ENCODE data around the gene LANCL3. TPM values are rescaled to one million over a fixed set of nuclear protein-coding genes. Genes with fewer than 3 reads are reported as not detected.

LANCL3 gene
- total RNA-seq, 1 experiment from 2014 or later, result not detected

- Mint-ChIP-seq H3K9me3 (ENCODE audit: unreplicated experiment) (no peaks in the 10 kb centered on the region), H3K36me3 (ENCODE audit: insufficient read depth, unreplicated experiment) (peaks cover 5% of the 10 kb centered on the region), H3K27ac (ENCODE audit: unreplicated experiment) (no peak overlapping the region), H3K4me3 (ENCODE audit: unreplicated experiment) (no peak overlapping the region), H3K4me1 (ENCODE audit: low read depth, unreplicated experiment) (no peaks in the 10 kb centered on the region), H3K27me3 (ENCODE audit: insufficient read depth, unreplicated experiment) (no peaks in the 10 kb centered on the region)
- BruUV-seq (replicated peaks), result no TSS peak
- ChIA-PET CTCF (no interaction called here), POLR2A (no interaction called here)
- no peaks in the 10 kb centered on the region for H3K36me3 ChIP-seq (ENCODE audit: control insufficient read depth, insufficient read depth, low read length)
- H3K9me3 ChIP-seq, result no peaks in the 10 kb centered on the region
- H3K27me3 ChIP-seq (replicated peaks; ENCODE audit: control insufficient read depth, insufficient read depth, low read length), result no peaks in the 10 kb centered on the region
- DNase-seq, result no peak
- H3K4me1 ChIP-seq, result no peaks in the 10 kb centered on the region
- H3K4me3 ChIP-seq (ENCODE audit: low read depth, low read length), result no peak overlapping the region
- intact Hi-C loops (cut with micrococcal nuclease; ENCODE audit: unreplicated experiment), result no loop called here
- TF ChIP-seq CTCF (IDR thresholded peaks at IDR 0.05; ENCODE audit: insufficient read depth in 1 of 2, low read depth in 1 of 2, low read length in 1 of 2, severe bottlenecking in 1 of 2, unreplicated experiment in 1 of 2), result no peak
Observed at GRCh38 chrX:37667141-37667540, 95.7 kb downstream of the LANCL3 start.

- no peaks in the 10 kb centered on the region for H3K4me1 ChIP-seq
- no peaks in the 10 kb centered on the region for H3K27me3 Mint-ChIP-seq (ENCODE audit: insufficient read depth, unreplicated experiment)
- H3K9me3 ChIP-seq, result no peaks in the 10 kb centered on the region
- intact Hi-C loops (cut with micrococcal nuclease; ENCODE audit: unreplicated experiment), result no loop called here
- no peaks in the 10 kb centered on the region for H3K4me1 Mint-ChIP-seq (ENCODE audit: low read depth, unreplicated experiment)
- H3K9me3 Mint-ChIP-seq (ENCODE audit: unreplicated experiment), result no peaks in the 10 kb centered on the region
- TF ChIP-seq CTCF (IDR thresholded peaks at IDR 0.05; ENCODE audit: insufficient read depth in 1 of 2, low read depth in 1 of 2, low read length in 1 of 2, severe bottlenecking in 1 of 2, unreplicated experiment in 1 of 2), result no peak
- no peak overlapping the region for H3K4me3 Mint-ChIP-seq (ENCODE audit: unreplicated experiment)
- no peaks in the 10 kb centered on the region for H3K27me3 ChIP-seq (replicated peaks; ENCODE audit: control insufficient read depth, insufficient read depth, low read length)
- DNase-seq, result peak in 1 of 2 experiments; percentile 1
- H3K36me3 ChIP-seq (ENCODE audit: control insufficient read depth, insufficient read depth, low read length), result no peaks in the 10 kb centered on the region
- no peak overlapping the region for H3K27ac Mint-ChIP-seq (ENCODE audit: unreplicated experiment)
- H3K4me3 ChIP-seq (ENCODE audit: low read depth, low read length), result no peak overlapping the region
- ChIA-PET POLR2A (no interaction called here), CTCF (no interaction called here)
- peaks cover 5% of the 10 kb centered on the region for H3K36me3 Mint-ChIP-seq (ENCODE audit: insufficient read depth, unreplicated experiment)
- no TSS peak for BruUV-seq (replicated peaks)
Observed at GRCh38 chrX:37672563-37672962, 101.1 kb downstream of the LANCL3 start.

GRCh38 chrX:37676811-37677210 is 105.3 kb downstream of the LANCL3 start:
- Mint-ChIP-seq H3K36me3 (ENCODE audit: insufficient read depth, unreplicated experiment) (no peaks in the 10 kb centered on the region), H3K27me3 (ENCODE audit: insufficient read depth, unreplicated experiment) (no peaks in the 10 kb centered on the region), H3K9me3 (ENCODE audit: unreplicated experiment) (no peaks in the 10 kb centered on the region), H3K4me3 (ENCODE audit: unreplicated experiment) (no peak overlapping the region), H3K4me1 (ENCODE audit: low read depth, unreplicated experiment) (peaks cover 12% of the 10 kb centered on the region), H3K27ac (ENCODE audit: unreplicated experiment) (no peak overlapping the region)
- intact Hi-C loops (cut with micrococcal nuclease; ENCODE audit: unreplicated experiment), result no loop called here
- POLR2A ChIA-PET, result no interaction called here
- DNase-seq, result no peak
- H3K4me3 ChIP-seq (ENCODE audit: low read depth, low read length), result no peak overlapping the region
- TF ChIP-seq CTCF (IDR thresholded peaks at IDR 0.05; ENCODE audit: insufficient read depth in 1 of 2, low read depth in 1 of 2, low read length in 1 of 2, severe bottlenecking in 1 of 2, unreplicated experiment in 1 of 2), result no peak
- H3K9me3 ChIP-seq, result no peaks in the 10 kb centered on the region
- no TSS peak for BruUV-seq (replicated peaks)
- no peaks in the 10 kb centered on the region for H3K4me1 ChIP-seq
- no peaks in the 10 kb centered on the region for H3K36me3 ChIP-seq (ENCODE audit: control insufficient read depth, insufficient read depth, low read length)
- CTCF ChIA-PET, result no interaction called here
- H3K27me3 ChIP-seq (replicated peaks; ENCODE audit: control insufficient read depth, insufficient read depth, low read length), result no peaks in the 10 kb centered on the region

All from Caco-2 (cell line).